H9 (cell line): ENCODE measurements around the gene IGF1R. TPM values are rescaled to one million over a fixed set of nuclear protein-coding genes. Genes with fewer than 3 reads are reported as not detected.

ENCODE experiments used
- DNase-seq: peaks from one replicate; pipeline ENCODE4 v3.0.0-alpha.2; 2017
- H2AFZ ChIP-seq: one replicate; pipeline ENCODE4 v1.6.1; 2013; ENCODE audit warnings: mild to moderate bottlenecking, low read length, control low read depth, moderate library complexity
- H2AK5ac ChIP-seq: 2 replicates; pipeline ENCODE4 v1.6.1; 2013; ENCODE audit warnings: low read length, control low read depth, mixed read lengths; ENCODE audit not compliant: insufficient read length
- H2BK120ac ChIP-seq: one replicate; pipeline ENCODE4 v1.6.1; 2013; ENCODE audit warnings: low read depth, mild to moderate bottlenecking, low read length, control low read depth, inconsistent platforms; ENCODE audit not compliant: poor library complexity, severe bottlenecking
- H2BK12ac ChIP-seq: 2 replicates; pipeline ENCODE4 v1.6.1; 2013; ENCODE audit warnings: low read length, control low read depth, mixed read lengths, low read depth; ENCODE audit not compliant: insufficient read length
- H2BK15ac ChIP-seq: 2 replicates; pipeline ENCODE4 v1.6.1; 2013; ENCODE audit warnings: low read depth, low read length, control low read depth
- H2BK20ac ChIP-seq: one replicate; pipeline ENCODE4 v1.6.1; 2013; ENCODE audit warnings: low read depth, mild to moderate bottlenecking, low read length, control low read depth, inconsistent platforms; ENCODE audit not compliant: poor library complexity, severe bottlenecking
- H2BK5ac ChIP-seq: 2 replicates; pipeline ENCODE4 v1.6.1; 2013; ENCODE audit warnings: low read length, control low read depth, mixed read lengths; ENCODE audit not compliant: insufficient read length
- H3K14ac ChIP-seq: 2 replicates; pipeline ENCODE4 v1.6.1; 2013; ENCODE audit warnings: low read length, control low read depth; ENCODE audit not compliant: insufficient read depth
- H3K18ac ChIP-seq: 2 replicates; pipeline ENCODE4 v1.6.1; 2013; ENCODE audit warnings: low read depth, mild to moderate bottlenecking, mixed read lengths, low read length, control low read depth; ENCODE audit not compliant: insufficient read length
- H3K23ac ChIP-seq: 2 replicates; pipeline ENCODE4 v1.6.1; 2013; ENCODE audit warnings: low read length, control low read depth, mixed read lengths, low read depth; ENCODE audit not compliant: insufficient read length
- H3K23me2 ChIP-seq: 2 replicates; pipeline ENCODE4 v1.6.1; 2013; ENCODE audit warnings: low read depth, mild to moderate bottlenecking, mixed read lengths, low read length, control low read depth; ENCODE audit not compliant: insufficient read length, poor library complexity, severe bottlenecking
- H3K27ac ChIP-seq: 2 replicates; pipeline ENCODE4 v1.5.1; 2013; ENCODE audit warnings: low read length, control low read depth, mixed read lengths, low read depth; ENCODE audit not compliant: insufficient read length
- H3K27me3 ChIP-seq: 2 replicates; pipeline ENCODE4 v1.6.1; 2013; ENCODE audit warnings: low read length, control low read depth, inconsistent platforms; ENCODE audit not compliant: insufficient read depth
- H3K4ac ChIP-seq: 2 replicates; pipeline ENCODE4 v1.6.1; 2013; ENCODE audit warnings: low read depth, mild to moderate bottlenecking, control low read depth, inconsistent platforms, low read length, moderate library complexity
- H3K4me1 ChIP-seq: 2 replicates; pipeline ENCODE4 v1.6.1; 2013; ENCODE audit warnings: low read length, control low read depth, inconsistent platforms; ENCODE audit not compliant: insufficient read depth
- H3K4me2 ChIP-seq: 2 replicates; pipeline ENCODE4 v1.6.1; 2013; ENCODE audit warnings: low read length, control low read depth, mixed read lengths; ENCODE audit not compliant: insufficient read length, insufficient read depth
- H3K56ac ChIP-seq: 2 replicates; pipeline ENCODE4 v1.6.1; 2013; ENCODE audit warnings: low read depth, mild to moderate bottlenecking, mixed read lengths, low read length, control low read depth; ENCODE audit not compliant: insufficient read length
- H3K79me1 ChIP-seq: 2 replicates; pipeline ENCODE4 v1.6.1; 2013; ENCODE audit warnings: low read depth, mild to moderate bottlenecking, moderate library complexity, low read length, control low read depth, inconsistent platforms; ENCODE audit not compliant: insufficient read depth, poor library complexity, severe bottlenecking
- H3K79me2 ChIP-seq: 2 replicates; pipeline ENCODE4 v1.6.1; 2013; ENCODE audit warnings: low read length, control low read depth, inconsistent platforms; ENCODE audit not compliant: insufficient read depth
- H3K9ac ChIP-seq: 2 replicates; pipeline ENCODE4 v1.6.1; 2013; ENCODE audit warnings: low read length, control low read depth, mixed read lengths; ENCODE audit not compliant: insufficient read length; ENCODE audit errors: extremely low read depth
- H3K9me3 ChIP-seq: one replicate; pipeline ENCODE4 v1.6.1; 2013; ENCODE audit warnings: low read depth, low read length, inconsistent platforms; ENCODE audit not compliant: control insufficient read depth
- H3T11ph ChIP-seq: one replicate; pipeline ENCODE4 v1.6.1; 2013; ENCODE audit warnings: mild to moderate bottlenecking, low read length, control low read depth, inconsistent platforms
- H4K20me1 ChIP-seq: one replicate; pipeline ENCODE4 v1.6.1; 2013; ENCODE audit not compliant: control insufficient read depth, insufficient read length, insufficient read depth
- H4K5ac ChIP-seq: 2 replicates; pipeline ENCODE4 v1.6.1; 2013; ENCODE audit warnings: low read depth, mild to moderate bottlenecking, mixed read lengths, low read length, control low read depth; ENCODE audit not compliant: insufficient read length
- H4K8ac ChIP-seq: replicated peaks from 2 replicates; pipeline ENCODE4 v1.6.1; 2013; ENCODE audit warnings: low read length, control low read depth, mixed read lengths, low read depth; ENCODE audit not compliant: insufficient read length
- H4K91ac ChIP-seq: 2 replicates; pipeline ENCODE4 v1.6.1; 2013; ENCODE audit warnings: low read depth, mild to moderate bottlenecking, moderate library complexity, mixed read lengths, low read length, control low read depth; ENCODE audit not compliant: insufficient read length
- H3K27ac Mint-ChIP-seq, 3 experiments: 2 replicates in 2 of 3; 3 replicates in 1 of 3; pipeline ENCODE4 v1.8.0; 2020 to 2021; ENCODE audit warnings: mixed read lengths in 3 of 3, mild to moderate bottlenecking in 1 of 3, moderate library complexity in 1 of 3
- H3K27me3 Mint-ChIP-seq: 2 replicates; pipeline ENCODE4 v1.8.0; 2021; ENCODE audit warnings: low read depth, mild to moderate bottlenecking, moderate library complexity, mixed read lengths
- H3K36me3 Mint-ChIP-seq, 3 experiments: 2 replicates in 2 of 3; 3 replicates in 1 of 3; pipeline ENCODE4 v1.8.0; 2020 to 2021; ENCODE audit warnings: low read depth in 3 of 3, mixed read lengths in 3 of 3; ENCODE audit not compliant: insufficient read depth in 1 of 3
- H3K4me1 Mint-ChIP-seq, 2 experiments: 2 replicates each; pipeline ENCODE4 v1.8.0; 2020; ENCODE audit warnings: mixed read lengths in 2 of 2
- H3K4me3 Mint-ChIP-seq, 2 experiments: 2 replicates in 1 of 2; 3 replicates in 1 of 2; pipeline ENCODE4 v1.8.0; 2020 to 2021; ENCODE audit warnings: mild to moderate bottlenecking in 2 of 2, mixed read lengths in 2 of 2, moderate library complexity in 1 of 2
- H3K9me3 Mint-ChIP-seq, 2 experiments: 2 replicates in 1 of 2; 3 replicates in 1 of 2; pipeline ENCODE4 v1.8.0; 2020; ENCODE audit warnings: mild to moderate bottlenecking in 2 of 2, mixed read lengths in 2 of 2, moderate library complexity in 1 of 2
- CTCF ChIP-seq: fragments of 200-600 bp; sonication (generic); conservative IDR thresholded peaks from 3 replicates; pipeline ENCODE4 v1.8.0; 2021; ENCODE audit warnings: antibody characterized with exemption, mild to moderate bottlenecking
- WGBS: extraction: QIAGEN DNeasy Blood & Tissue Kit; methylation state at CpG from one replicate; pipeline ENCODE4 v1.1.7; 2013; ENCODE audit warnings: missing lambda C conversion rate, low lambda C conversion rate, mixed read lengths; ENCODE audit not compliant: insufficient read length; ENCODE audit errors: extremely low coverage; 5-methylcytosine and 5-hydroxymethylcytosine counted together
- total RNA-seq: library from RNA; stranded (reverse); gene quantifications from 2 replicates; pipeline ENCODE4 v1.2.1, GENCODE V29; 2021

IGF1R gene
- total RNA-seq, 1 experiment from 2014 or later = 70.0 TPM

DNA sequence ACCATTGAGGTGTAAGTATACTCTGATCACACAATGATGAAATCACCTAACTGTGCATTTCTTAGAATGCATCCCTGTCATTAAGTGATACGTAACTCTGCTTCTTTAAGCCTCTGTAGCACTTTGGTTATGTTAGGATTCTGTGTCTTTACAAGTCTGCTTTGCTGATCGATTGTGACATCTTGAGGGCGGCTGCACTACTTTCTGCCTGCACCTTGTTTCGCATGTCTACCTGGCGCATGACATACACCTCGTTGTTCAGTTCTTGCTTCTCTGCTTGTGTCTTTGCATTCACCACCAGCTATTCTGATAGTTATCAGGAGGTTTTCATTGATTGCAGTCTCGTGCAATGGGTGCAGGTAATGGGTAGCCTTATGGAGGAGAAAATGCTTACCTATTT, 32.7 kb downstream of the IGF1R start:
- no peak overlapping the region for H3K18ac ChIP-seq
- no peak overlapping the region for H3K4me2 ChIP-seq
- H2AFZ ChIP-seq = no peak overlapping the region
- H3K14ac ChIP-seq = no peak overlapping the region
- peaks cover 0 to 3% (median 0%) of the 10 kb centered on the region in 3 experiments; a peak in 1 of 7 replicates for H3K36me3 Mint-ChIP-seq
- H3K79me1 ChIP-seq = peaks cover 6% of the 10 kb centered on the region
- no peaks in the 10 kb centered on the region for H3K9me3 ChIP-seq
- peak overlapping the region; percentile 26 for H3K23ac ChIP-seq
- H3K9me3 Mint-ChIP-seq = no peaks in the 10 kb centered on the region
- H3K79me2 ChIP-seq = peaks cover 70% of the 10 kb centered on the region; the same call in 1 of the 2 replicates
- no peaks in the 10 kb centered on the region for H3K23me2 ChIP-seq
- peaks cover 51 to 56% of the 10 kb centered on the region in 2 experiments for H3K4me1 Mint-ChIP-seq
- peaks cover 16% of the 10 kb centered on the region for H3K4me1 ChIP-seq
- peak overlapping the region in 2 of 3 experiments; percentile 5 to 54; a peak in 3 of 7 replicates for H3K27ac Mint-ChIP-seq
- H3T11ph ChIP-seq = no peak overlapping the region
- H2BK20ac ChIP-seq = no peak overlapping the region
- no peak overlapping the region for H2BK120ac ChIP-seq
- H3K9ac ChIP-seq = no peak overlapping the region
- no peak for TF ChIP-seq CTCF
- H4K5ac ChIP-seq = no peak overlapping the region
- no peak overlapping the region for H2BK12ac ChIP-seq
- H2BK5ac ChIP-seq = no peak overlapping the region
- no peaks in the 10 kb centered on the region for H4K20me1 ChIP-seq
- no peak overlapping the region for H4K8ac ChIP-seq
- no peak overlapping the region for H4K91ac ChIP-seq
- H3K27ac ChIP-seq = no peak overlapping the region
- H2BK15ac ChIP-seq = no peak overlapping the region
- no peak for DNase-seq
- WGBS = no CpG with 5 or more reads among the region's 7 CpGs
- H3K27me3 Mint-ChIP-seq = no peaks in the 10 kb centered on the region
- no peak overlapping the region for H3K56ac ChIP-seq
- no peaks in the 10 kb centered on the region for H3K27me3 ChIP-seq
- no peak overlapping the region for H3K4me3 Mint-ChIP-seq
- no peak overlapping the region for H3K4ac ChIP-seq
- H2AK5ac ChIP-seq = no peak overlapping the region
